ENCODE data around the gene ECHDC3. TPM values are rescaled to one million over a fixed set of nuclear protein-coding genes. Genes with fewer than 3 reads are reported as not detected.

The ECHDC3 gene
- total and polyA plus RNA-seq, 2 of the 8 experiments (the other 6 are each of a cell fraction or from before 2014, with no cell fraction given), result 15.6 to 19.9 TPM

GRCh38 chr10:11787374-11787773 is 45.2 kb downstream of the ECHDC3 start (continued):
- TF ChIP-seq ATF2 (IDR thresholded peaks at IDR 0.05; ENCODE audit: low read length), result no peak
- no peak for TF ChIP-seq ATF3 (IDR thresholded peaks at IDR 0.05; ENCODE audit: insufficient read depth, low read depth, low read length)
- TF ChIP-seq HDAC6 (IDR thresholded peaks at IDR 0.05; ENCODE audit: low read depth, low read length), result no peak
- TF ChIP-seq EGR1 (IDR thresholded peaks at IDR 0.05; ENCODE audit: borderline replicate concordance, low read depth, low read length), result no peak
- TF ChIP-seq YY1 (IDR thresholded peaks at IDR 0.05; ENCODE audit: low read depth, low read length), result no peak
- TF ChIP-seq PHF8 (conservative IDR thresholded peaks at IDR 0.05; ENCODE audit: low read depth, low read length), result no peak
- no peak for TF ChIP-seq JUN (IDR thresholded peaks at IDR 0.05; ENCODE audit: low read depth, low read length)
- TF ChIP-seq BACH1 (IDR thresholded peaks at IDR 0.05; ENCODE audit: low read length), result no peak
- TF ChIP-seq KDM4A (IDR thresholded peaks at IDR 0.05; ENCODE audit: low read depth, low read length, severe bottlenecking), result no peak
- no peak for TF ChIP-seq ZNF274 (IDR thresholded peaks at IDR 0.05; ENCODE audit: borderline replicate concordance, extremely low read depth, low read length)

All from H1 (cell line).